IMR-90 (cell line): ENCODE results near the gene CRACDL.

ENCODE experiments used
- CTCF ChIP-seq: conservative IDR thresholded peaks from 2 replicates; pipeline ENCODE4 v1.5.1; 2012; ENCODE audit warnings: mild to moderate bottlenecking, low read depth, low read length, improper control_type of control experiment
- FOS ChIP-seq: fragments of 150-350 bp; IDR thresholded peaks from 2 replicates; pipeline ENCODE4 v1.6.1; 2016; ENCODE audit warnings: low read depth, low read length
- RCOR1 ChIP-seq: IDR thresholded peaks from 2 replicates; pipeline ENCODE4 v1.6.1; 2012; ENCODE audit warnings: mild to moderate bottlenecking, low read length, improper control_type of control experiment; ENCODE audit not compliant: insufficient replicate concordance

- TF ChIP-seq CTCF (no peak), FOS (no peak), RCOR1 (no peak)
Measured at GRCh38 chr2:98764499-98764898, 171.5 kb downstream of the CRACDL start.
